NCI-H226 (cell line): ENCODE results near the gene TMEM191C.
"Not testable (repeated sequence)": the region's sequence is repeated elsewhere in the genome, so short reads cannot be mapped to it uniquely, and the experiment has no call there.

Source experiments
- DNase-seq: peaks from one replicate; pipeline ENCODE4 v3.0.0-alpha.2; 2015

TMEM191C gene

GRCh38 chr22:21467337-21468193 lies at the start of gene TMEM191C:
TSS of gene TMEM191C (plus strand) at chr22:21467387. CDS start at chr22:21467460, 73 bp downstream.
- not testable (repeated sequence) for DNase-seq

- DNase-seq, result not testable (repeated sequence)
Measured at GRCh38 chr22:21417853-21418252, 49.3 kb upstream of the TMEM191C start.

GRCh38 chr22:21418974-21419638 lies 48.1 kb upstream of the TMEM191C start:
- not testable (repeated sequence) for DNase-seq

- not testable (repeated sequence) for DNase-seq
Measured at GRCh38 chr22:21420180-21420763, 46.9 kb upstream of the TMEM191C start.

- DNase-seq, result not testable (repeated sequence)
Measured at GRCh38 chr22:21424084-21424709, 43.0 kb upstream of the TMEM191C start.

- not testable (repeated sequence) for DNase-seq
Measured at GRCh38 chr22:21434378-21435233, 32.6 kb upstream of the TMEM191C start.

GRCh38 chr22:21435998-21436810 lies 31.0 kb upstream of the TMEM191C start:
- DNase-seq, result not testable (repeated sequence)

- DNase-seq, result not testable (repeated sequence)
Measured at GRCh38 chr22:21438013-21438412, 29.2 kb upstream of the TMEM191C start.

GRCh38 chr22:21440018-21440636 lies 27.1 kb upstream of the TMEM191C start:
- DNase-seq, result not testable (repeated sequence)

GRCh38 chr22:21440676-21441075 lies 26.5 kb upstream of the TMEM191C start:
- not testable (repeated sequence) for DNase-seq

- not testable (repeated sequence) for DNase-seq
Measured at GRCh38 chr22:21441170-21441569, 26.0 kb upstream of the TMEM191C start.

- not testable (repeated sequence) for DNase-seq
Measured at GRCh38 chr22:21442123-21442522, 25.1 kb upstream of the TMEM191C start.

GRCh38 chr22:21442646-21443045 lies 24.5 kb upstream of the TMEM191C start:
- DNase-seq, result not testable (repeated sequence)

- DNase-seq, result no peak
Measured at GRCh38 chr22:21443057-21443734, 24.0 kb upstream of the TMEM191C start.

GRCh38 chr22:21443735-21444421 lies 23.3 kb upstream of the TMEM191C start:
- DNase-seq, result no peak

GRCh38 chr22:21444701-21445436 lies 22.3 kb upstream of the TMEM191C start:
- DNase-seq, result no peak

- no peak for DNase-seq
Measured at GRCh38 chr22:21445437-21446127, 21.6 kb upstream of the TMEM191C start.
